GM12878 (cell line): ENCODE measurements around the gene ELFN2.

ENCODE experiments used
- CTCF ChIP-seq, 3 experiments: IDR thresholded peaks in 2 of 3; conservative IDR thresholded peaks in 1 of 3; 2 replicates each; pipeline ENCODE4 v1.5.1; 2011; ENCODE audit warnings: low read depth in 3 of 3, low read length in 3 of 3, mild to moderate bottlenecking in 3 of 3, control low read depth in 2 of 3, moderate library complexity in 2 of 3, inconsistent platforms in 1 of 3, mixed read lengths in 1 of 3; ENCODE audit not compliant: control insufficient read depth in 2 of 3, insufficient read depth in 1 of 3; ENCODE audit errors: extremely low read depth in 1 of 3
- HDAC2 ChIP-seq: fragments of 200-600 bp; sonication (generic); IDR thresholded peaks from 2 replicates; pipeline ENCODE4 v1.6.1; 2017
- REST ChIP-seq: IDR thresholded peaks from 2 replicates; pipeline ENCODE4 v1.6.1; 2012; ENCODE audit warnings: mild to moderate bottlenecking, low read depth, low read length
- USF1 ChIP-seq: IDR thresholded peaks from 2 replicates; pipeline ENCODE4 v1.6.1; 2011; ENCODE audit warnings: borderline replicate concordance, low read depth, mild to moderate bottlenecking, moderate library complexity, mixed read lengths, low read length; ENCODE audit not compliant: insufficient read depth; ENCODE audit errors: extremely low read length

GRCh38 chr22:37402184-37402506, 25.1 kb downstream of the ELFN2 start:
- TF ChIP-seq USF1 (no peak), REST (no peak), CTCF (IDR thresholded peaks at IDR 0.05 in 2 of 3, conservative IDR thresholded peaks at IDR 0.05 in 1 of 3; ENCODE audit: control insufficient read depth in 2 of 3, extremely low read depth in 1 of 3, insufficient read depth in 1 of 3, low read depth in 3 of 3, low read length in 3 of 3) (no peak), HDAC2 (no peak)
